ENCODE results near the gene FAM229A. TPM values are rescaled to one million over a fixed set of nuclear protein-coding genes. Genes with fewer than 3 reads are reported as not detected.

FAM229A gene
- total and polyA plus RNA-seq, 9 of the 15 experiments (the other 6 are each of a cell fraction or from before 2014, with no cell fraction given): 0.04 to 21.6 (median 7.4) TPM

GRCh38 chr1:32390904-32391870 lies 28.9 kb upstream of the FAM229A start (continued):
- TF ChIP-seq CBX3 (IDR thresholded peaks at IDR 0.05; ENCODE audit: borderline replicate concordance in 1 of 2, low read length in 2 of 2) (peak in 1 of 2 experiments; percentile 95; a peak in 2 of 3 replicates), LCOR (CRISPR knock-in tag; IDR thresholded peaks at IDR 0.05) (peak; percentile 98), ZNF280A (IDR thresholded peaks at IDR 0.05; ENCODE audit: low read depth, partially characterized antibody) (no peak), SRSF7 (optimal IDR thresholded peaks at IDR 0.05; ENCODE audit: low read depth, low read length) (no peak), REST (IDR thresholded peaks at IDR 0.05; ENCODE audit: borderline replicate concordance) (peak; percentile 26; the same call in 1 of the 2 replicates), REST (CRISPR knock-in tag; IDR thresholded peaks at IDR 0.05; ENCODE audit: low read depth) (no peak), CBFB (CRISPR knock-in tag; IDR thresholded peaks at IDR 0.05) (no peak), NR2C1 (IDR thresholded peaks at IDR 0.05) (peak; percentile 79), NR2C1 (tag; IDR thresholded peaks at IDR 0.05) (peak; percentile 74), NR4A1 (CRISPR knock-in tag; IDR thresholded peaks at IDR 0.05) (no peak), NR4A1 (tag; IDR thresholded peaks at IDR 0.05) (no peak), MNT (conservative IDR thresholded peaks at IDR 0.05) (peak; percentile 61 to 84; a peak in 3 of 4 replicates), FOXJ2 (tag; IDR thresholded peaks at IDR 0.05) (no peak), CREM (IDR thresholded peaks at IDR 0.05; ENCODE audit: low read depth) (peak; percentile 94), ZNF41 (CRISPR knock-in tag; conservative IDR thresholded peaks at IDR 0.05) (no peak), TOE1 (IDR thresholded peaks at IDR 0.05; ENCODE audit: borderline replicate concordance) (peak; percentile 70), TOE1 (CRISPR knock-in tag; IDR thresholded peaks at IDR 0.05; ENCODE audit: borderline replicate concordance, low read depth) (no peak)

Data from K562 (cell line).